ENCODE data around the gene GALNT2.

The GALNT2 gene

DNA sequence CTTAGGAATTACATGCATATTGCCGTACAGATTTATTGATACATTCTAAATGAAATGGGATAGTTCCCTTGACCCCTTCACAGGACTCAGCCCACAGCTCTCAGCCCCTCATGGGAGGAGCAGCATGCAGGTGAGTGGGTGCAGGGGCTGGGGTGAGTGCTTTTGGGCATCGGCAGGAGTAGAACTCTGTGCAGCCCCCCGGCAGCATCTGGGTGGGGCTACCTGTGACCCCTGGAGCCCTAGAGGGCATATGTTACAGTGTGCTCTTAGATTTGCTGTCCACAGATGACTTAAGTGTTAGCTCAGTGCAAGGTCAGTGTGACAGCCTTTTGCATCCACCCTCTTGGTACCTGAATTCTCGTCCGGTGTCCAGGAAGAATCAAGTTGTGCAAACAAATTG, 120.3 kb downstream of the GALNT2 start:
- no peak for DNase-seq (ENCODE audit: low read depth)

DNA sequence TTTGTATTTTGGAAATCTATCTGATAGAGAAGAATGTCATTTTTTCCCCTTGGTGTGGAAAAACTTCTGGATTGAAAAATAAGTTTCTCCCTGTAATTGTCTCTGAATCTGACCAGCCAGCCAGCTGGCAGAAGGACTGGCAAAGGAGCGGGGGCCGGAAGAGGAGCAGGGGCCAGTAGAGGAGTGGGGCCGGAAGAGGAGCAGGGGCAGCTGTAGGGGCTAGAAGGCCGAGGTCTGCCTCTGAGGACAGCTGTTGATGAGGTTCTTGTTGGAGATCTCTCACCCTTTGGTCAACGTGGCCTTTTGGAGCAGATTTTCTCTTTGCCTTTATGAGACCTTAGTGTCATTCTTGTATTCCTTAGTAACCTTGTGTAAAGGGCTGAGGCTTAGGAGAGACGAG, 121.8 kb downstream of the GALNT2 start:
- DNase-seq (ENCODE audit: low read depth): no peak

DNA sequence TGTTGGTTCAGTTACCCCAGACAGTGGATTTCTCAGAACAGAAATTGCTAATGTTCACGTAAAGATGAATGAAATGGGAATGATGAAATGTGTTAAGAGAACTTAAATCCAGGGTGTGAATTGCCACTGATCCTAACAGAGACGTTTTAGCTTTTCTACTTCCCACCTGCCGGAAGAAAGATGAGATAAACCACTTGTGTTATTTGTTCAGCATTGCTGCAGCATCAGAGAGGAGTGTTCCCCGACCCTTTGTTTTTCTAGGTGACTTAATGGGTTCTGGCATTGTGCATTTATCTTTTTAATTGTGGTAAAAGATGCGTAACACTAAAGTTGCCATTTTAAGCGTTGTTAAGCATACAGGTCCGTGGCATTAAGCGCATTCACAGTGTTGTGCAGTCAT, 122.3 kb downstream of the GALNT2 start:
- no peak for DNase-seq (ENCODE audit: low read depth)

DNA sequence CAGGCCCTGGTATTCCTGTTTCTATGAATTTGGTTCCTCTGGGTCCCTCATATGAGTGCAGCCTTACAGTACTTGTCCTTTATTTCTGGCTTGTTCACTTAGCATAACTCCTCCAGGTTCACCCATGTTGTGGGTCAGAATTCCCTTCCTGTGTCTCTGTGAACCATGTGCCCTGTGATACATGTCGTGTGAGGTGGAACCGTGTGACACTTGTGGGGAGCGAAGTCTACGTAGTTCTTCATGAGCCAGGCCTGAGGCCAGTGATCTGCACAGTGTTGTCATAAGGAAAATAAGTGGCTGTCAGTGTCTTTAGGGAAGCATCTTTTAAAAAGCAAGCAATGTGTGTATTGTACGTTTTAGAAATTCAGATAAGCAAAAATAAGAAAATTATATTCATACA, 122.8 kb downstream of the GALNT2 start:
- no peak for DNase-seq (ENCODE audit: low read depth)

DNA sequence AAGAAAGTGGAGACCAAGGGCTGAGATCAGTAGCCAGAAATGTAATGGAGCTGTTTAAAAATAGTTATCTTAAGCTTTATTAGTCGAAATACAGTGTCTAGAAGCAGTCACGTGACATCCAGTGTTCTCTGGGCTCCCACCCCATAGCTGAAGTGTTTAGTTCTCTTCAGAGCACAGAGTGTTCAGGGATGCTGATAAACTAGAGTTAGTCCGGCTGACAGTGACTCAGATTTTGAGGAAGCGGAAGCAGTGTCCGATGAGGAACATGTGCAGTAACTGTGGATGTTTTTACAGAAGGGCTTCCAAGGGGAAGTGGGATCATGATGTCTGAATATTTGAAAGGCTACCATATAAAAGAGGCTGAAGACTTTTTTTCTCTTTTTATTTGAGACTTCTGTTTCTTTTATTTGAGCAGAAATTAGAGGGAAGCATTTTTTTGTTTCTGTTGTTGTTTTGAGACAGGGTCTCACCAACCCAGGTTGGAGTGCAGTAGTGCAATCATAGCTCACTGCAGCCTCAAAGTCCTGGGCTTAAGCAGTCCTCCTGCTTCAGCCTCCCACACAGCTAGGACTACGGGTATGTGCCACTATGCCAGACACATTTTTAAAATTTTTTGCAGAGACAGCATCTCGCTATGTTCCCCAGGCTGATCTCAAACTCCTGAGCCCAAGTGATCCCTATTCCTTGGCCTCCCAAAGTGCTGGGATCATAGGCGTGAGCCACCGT, 124.2 kb downstream of the GALNT2 start:
- no peak for DNase-seq (ENCODE audit: low read depth)

DNA sequence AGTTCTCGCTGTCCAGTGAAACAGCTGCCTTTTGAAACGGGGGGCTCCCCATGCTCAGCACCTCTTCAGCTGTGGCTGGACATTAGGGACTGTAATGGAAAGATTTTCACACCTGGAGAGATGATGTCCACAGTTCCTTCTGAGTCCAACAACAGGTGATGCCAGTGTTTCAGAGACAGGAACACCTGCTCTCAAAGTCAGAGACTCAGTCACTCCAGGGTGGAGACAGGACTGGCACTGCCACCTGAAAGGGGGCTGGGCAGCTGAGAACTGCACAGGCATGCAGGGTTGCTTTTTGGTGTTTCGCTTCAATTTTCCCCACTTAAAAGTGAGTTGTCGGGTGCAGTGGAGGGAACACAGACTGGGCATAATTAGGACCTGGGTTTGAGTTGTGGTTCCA, 124.8 kb downstream of the GALNT2 start:
- DNase-seq (ENCODE audit: low read depth): no peak

DNA sequence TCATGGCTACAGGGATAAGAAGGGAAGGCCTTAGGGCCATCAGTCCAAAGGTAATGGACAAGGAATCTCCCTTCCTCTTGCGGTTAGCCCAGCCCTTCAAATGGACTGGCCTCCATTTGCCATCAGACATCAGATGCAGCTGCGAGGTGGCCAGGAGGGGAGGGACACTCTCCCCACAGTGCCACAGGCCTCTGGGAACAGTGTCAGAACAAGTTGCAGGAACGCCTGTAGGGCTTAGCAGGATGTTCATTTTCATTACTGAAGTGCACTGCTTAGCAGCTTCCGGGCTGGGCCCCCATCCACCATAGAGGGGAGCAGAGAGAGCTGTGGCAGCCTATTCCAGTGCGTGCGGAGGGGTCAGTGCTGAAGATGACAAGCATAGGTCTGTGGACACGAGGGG, 127.5 kb downstream of the GALNT2 start:
- DNase-seq (ENCODE audit: low read depth): no peak

DNA sequence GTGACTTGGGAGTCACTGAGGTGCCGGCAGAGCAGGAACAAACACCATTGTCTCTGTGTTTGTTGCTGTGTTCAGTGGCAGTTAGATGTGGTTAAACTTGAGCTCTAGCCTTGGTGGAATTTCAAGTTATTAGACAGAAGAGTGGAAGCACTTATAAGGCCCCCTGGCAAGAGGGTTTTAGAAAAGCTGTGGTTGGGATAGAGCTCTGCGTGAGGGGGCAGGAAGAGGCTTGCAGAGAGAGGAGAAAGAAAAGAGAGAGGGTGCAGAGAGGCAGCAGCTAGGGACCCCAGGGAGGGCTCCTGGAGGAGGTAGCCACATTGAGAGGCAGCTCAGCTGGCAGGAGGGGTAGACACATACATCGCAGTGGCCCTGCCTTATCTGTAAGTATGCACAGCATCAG, 128.2 kb downstream of the GALNT2 start:
- DNase-seq (ENCODE audit: low read depth): no peak

DNA sequence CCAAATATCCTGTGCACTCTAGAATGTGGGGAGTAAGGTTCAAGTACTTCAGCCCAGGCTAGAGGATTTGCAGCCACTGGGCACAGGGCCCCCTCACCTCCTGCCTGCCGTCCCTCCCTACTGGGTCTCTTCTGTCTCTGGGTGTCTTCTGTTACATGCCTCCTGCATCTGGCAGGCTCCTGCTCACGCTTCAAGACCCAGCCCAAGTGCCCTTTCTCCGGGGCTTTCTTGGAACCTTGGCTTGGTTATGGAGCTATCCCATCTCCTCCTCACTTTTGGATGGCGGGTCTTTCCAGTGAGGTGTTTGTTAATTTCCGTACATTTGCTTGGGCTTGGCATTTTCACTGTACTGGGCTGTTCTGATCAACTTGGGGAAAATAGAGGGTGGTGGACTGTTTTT, 129.0 kb downstream of the GALNT2 start:
- no peak for DNase-seq (ENCODE audit: low read depth)

DNA sequence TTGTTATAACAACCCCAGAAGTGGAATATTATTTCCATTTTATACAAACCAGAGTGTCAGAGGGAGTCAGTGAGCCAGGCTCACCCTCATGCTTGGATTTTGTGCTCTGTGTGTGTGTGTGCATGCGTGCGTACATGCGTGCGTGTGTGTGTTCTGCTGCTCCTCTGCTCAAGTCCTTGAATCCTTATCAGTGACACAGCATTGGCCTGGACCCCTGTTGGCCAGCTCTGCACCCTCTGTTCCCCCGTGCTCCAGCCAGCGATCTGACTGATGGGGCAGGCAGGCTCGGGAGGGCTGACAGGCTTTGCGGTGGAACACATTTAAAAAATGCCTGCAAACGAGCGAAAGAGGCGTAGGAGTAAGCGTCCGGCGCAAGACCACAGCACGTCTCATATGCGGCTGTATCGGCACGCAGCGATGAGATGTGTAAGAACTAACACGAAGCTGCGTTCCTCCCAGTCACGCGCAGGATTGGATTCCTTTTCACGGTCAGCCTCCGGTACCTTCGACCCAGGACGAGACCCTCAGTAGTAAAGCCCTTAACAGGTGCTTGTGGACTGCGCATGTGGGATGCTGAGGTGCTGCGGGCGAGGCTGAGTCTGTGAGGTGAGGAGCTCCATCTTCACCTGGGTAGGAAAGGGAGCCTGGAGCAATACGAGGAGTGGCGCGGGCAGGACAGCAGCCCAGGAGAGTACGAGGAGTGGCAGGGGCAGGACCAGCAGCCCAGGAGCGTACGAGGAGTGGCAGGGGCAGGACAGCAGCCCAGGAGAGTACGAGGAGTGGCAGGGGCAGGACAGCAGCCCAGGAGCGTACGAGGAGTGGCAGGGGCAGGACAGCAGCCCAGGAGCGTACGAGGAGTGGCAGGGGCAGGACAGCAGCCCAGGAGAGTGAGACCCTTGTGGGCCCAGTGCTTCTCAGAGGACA, 130.9 kb downstream of the GALNT2 start:
- no peak for DNase-seq (ENCODE audit: low read depth)

DNA sequence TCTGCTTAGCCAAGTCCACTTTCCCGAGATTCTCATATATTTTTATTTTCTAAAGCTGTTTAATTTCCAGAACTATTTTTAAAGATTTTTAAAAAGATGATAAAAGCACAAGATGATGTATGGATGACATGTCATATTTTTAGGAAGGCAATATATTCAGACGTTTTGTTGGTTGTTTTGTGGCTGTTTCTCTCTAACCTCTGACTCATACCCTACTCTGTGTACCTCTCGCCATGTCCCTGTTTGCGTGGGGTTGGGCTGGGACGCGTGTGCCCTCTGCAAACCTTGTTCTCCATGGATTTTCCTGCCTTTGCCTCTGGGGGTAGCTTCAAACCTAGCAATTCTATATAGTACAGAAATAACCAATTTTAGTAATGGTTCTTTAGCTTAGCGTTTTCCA, 132.0 kb downstream of the GALNT2 start:
- DNase-seq (ENCODE audit: low read depth): no peak

DNA sequence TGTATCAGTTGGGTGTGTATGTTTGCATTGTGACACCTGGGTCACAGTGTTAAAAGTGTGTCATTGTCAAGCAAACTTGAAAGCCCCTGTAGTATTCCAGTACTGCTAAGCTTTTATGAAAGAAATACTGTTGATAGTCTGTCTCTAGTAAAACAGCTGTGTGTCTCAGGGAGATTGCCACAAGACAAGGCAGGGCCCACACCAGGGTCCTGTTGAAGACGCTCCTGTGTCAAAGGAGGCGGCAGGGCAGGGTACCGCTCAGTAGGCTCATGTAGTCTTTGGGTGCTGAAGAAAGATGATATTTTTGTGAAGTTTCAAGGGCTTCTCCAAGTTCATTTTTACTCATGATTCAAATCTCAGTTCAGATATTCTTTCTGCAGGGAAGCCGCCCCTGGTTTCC, 132.5 kb downstream of the GALNT2 start:
- no peak for DNase-seq (ENCODE audit: low read depth)

DNA sequence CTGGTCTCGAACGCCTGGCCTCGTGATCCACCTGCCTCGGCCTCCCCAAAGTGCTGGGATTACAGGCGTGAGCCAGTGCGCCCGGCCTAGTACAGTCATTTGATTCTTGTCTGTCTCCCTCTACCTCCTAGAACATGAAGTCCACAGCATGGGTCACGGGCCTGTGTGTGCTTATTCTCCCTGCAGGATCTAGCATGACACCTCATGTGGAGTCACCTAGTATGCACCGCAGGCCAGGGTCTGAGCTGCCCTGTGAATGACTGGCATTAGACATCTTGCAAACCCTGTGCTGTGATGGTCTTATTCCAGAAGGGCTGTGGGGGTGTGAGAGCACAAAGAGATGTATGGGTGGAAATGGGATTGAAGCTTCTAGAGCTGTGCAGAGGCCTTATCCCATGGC, 133.2 kb downstream of the GALNT2 start:
- DNase-seq (ENCODE audit: low read depth): no peak

DNA sequence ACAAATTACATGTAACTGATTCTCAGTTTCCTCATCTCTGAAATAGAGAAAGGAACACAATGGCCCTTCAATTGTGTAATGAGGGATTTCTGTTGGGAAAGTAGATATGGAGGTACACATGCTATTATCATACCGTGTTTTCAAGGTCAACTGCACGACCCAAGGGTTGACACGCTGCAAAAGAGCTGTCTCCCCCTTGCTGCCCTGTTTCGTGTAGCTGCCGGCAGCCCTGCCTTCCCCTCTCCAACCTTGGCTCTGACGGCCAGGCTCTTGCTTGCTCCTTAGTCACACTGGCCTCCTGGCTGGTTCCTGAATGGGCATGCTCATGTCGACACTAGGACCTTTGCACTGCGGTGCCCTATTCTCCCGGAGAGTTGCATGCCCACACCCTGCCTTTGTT, 134.4 kb downstream of the GALNT2 start:
- DNase-seq (ENCODE audit: low read depth): no peak

DNA sequence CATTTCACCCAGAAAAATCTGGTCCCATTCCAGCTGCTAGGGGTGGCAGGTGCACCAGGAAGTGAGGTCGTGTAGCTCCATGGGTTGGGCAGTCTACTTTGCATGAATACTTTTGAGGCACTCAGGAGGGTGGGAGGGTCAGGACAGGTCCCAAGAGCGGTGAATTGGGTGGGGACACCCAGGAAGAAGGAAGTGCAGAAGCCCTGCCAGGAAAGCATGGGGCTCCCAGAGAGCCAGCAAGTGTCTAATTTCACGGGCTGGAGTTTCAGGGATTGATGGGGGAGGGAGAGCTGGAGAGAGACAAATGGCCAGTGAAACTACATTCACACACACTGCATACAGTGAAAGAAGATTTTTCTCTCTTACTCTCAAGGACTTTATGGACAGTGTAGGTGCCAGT, 137.8 kb downstream of the GALNT2 start:
- no peak for DNase-seq (ENCODE audit: low read depth)

DNA sequence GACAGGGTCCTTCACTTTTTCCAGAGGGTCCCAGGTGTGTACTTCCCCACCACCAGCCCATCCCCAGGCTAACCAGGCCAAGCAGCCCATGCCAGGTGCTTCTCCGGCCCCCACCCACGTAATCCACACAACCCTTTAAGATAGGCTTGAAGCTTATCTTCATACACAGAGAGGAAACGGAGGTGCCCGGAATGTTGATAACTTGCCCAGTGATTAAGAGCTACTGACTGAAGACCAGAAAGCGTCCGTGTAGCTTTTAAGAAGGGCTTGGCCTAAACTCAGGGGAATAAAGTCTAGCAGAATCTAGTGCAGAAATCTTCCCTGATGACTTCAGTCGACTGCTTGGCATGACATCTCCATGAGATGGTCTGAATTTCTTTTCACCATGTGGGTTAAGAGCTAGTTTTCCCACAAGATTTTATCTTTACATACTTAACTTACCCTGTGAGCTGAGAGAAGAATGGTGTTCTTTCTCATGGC, 138.7 kb downstream of the GALNT2 start:
- DNase-seq (ENCODE audit: low read depth): no peak

DNA sequence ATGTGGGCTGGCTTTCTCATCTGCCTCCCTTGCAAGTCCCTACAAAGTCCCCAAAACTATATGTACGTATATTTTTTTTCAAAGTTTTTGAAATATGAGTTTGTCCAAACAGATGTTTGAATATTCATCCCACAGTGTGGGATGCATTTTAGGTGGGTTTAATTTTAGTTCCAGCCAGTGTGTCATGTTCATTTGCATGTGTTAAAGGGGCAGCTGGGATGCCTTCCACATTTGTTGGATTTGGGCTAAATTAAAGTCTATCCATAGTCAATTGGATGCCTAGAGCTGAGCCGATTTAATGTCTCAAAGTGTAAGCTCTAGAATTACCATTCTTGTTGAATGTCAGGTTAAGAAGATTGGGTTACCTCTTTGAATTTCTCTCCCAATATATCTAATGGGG, 139.2 kb downstream of the GALNT2 start:
- DNase-seq (ENCODE audit: low read depth): no peak

DNA sequence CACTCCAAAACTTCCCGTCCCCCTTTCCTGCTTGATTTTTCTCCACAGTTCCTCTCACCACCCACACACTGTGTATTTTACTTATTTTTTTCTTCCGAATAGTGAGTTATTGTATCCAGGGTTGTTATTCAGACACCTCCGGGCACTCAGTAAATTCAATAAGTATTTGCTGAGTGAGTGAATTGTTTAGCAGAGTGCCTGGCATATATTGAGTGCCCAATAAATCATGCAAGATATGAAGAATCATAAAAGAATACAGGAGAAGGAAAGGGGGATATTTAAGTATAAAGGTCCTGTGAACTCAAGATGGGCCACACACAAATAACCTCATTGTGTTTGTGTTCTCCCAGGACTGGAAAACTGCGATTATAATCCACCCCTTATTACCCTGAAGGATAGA, 139.9 kb downstream of the GALNT2 start:
- no peak for DNase-seq (ENCODE audit: low read depth)

DNA sequence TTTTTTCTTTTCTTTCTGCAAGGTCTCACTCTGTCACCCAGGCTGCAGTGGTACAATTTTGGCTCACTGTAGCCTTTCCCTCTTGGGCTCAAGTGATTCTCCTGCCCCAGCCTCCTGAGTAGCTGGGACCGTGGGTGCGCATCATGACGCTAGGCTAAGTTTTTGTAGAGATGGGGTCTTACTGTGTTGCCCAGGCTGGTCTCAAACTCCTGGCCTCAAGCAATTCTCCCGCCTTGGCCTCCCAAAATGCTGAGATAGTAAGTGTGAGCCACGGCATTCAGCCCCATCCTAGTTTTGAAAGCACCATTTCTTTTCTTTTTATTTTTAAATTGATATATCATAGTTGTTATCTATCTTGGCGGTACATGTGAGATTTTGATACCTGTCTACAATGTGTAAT, 140.6 kb downstream of the GALNT2 start:
- no peak for DNase-seq (ENCODE audit: low read depth)

DNA sequence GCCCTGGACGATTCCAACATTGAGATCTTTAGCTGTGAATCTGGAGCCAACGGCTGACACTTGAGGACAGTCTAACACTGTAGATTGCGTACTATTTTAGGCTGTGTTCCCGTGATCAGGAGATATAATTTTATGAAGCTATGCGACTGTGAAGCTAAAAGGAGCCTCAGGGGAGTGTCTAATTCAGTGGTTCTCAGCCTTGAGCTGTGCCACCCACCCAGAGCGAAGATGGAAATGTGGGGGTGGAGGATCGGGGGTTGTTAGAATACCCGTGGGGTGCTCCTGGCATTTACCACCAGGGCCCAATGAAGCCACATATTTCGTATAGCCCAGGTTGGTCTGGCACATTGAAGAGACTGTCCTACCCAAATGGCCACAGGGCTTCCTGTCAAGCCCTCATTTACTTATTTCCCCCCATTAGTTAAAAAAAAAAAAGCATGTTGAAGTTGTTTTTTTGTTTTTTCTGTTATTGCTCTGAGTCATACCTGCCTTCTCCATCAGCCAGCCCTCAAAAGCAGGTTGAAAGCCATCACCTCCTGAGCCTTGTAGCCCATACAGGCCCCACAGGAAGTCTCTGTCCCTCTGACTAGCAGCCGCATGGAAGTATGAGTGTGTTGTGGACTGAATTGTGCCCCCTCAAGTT, 141.7 kb downstream of the GALNT2 start:
- DNase-seq (ENCODE audit: low read depth): no peak

DNA sequence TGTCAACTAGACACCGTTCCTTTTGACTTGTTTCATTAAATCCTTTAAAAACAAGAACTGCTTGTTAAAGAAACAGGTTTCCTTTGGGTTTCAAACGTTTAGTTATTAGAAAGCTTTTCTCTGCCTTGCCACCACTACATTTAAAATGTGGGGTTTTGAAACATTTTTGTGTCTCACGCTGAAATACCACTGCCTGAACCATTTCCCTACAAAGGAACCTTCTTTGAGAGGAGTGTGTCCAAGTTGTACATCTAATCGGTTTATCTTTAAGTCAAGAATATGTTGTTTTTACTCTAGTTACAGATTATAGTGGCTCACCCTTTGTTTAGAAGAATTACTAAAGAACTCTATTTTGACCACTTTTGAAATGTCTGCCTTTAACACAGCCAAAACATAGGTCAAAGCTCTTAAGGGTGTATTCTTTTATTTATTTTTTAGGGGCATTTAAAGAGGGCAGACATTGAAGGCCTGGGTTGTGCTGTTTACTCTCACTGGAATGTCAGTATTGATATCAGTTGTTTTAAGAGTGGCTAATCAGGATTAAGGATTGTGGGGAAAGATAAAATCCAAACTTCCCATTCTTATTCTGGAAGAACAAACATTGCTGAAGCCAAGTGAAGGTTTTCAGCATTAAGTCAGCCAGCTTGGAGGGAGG, 143.4 kb downstream of the GALNT2 start:
- no peak for DNase-seq (ENCODE audit: low read depth)

DNA sequence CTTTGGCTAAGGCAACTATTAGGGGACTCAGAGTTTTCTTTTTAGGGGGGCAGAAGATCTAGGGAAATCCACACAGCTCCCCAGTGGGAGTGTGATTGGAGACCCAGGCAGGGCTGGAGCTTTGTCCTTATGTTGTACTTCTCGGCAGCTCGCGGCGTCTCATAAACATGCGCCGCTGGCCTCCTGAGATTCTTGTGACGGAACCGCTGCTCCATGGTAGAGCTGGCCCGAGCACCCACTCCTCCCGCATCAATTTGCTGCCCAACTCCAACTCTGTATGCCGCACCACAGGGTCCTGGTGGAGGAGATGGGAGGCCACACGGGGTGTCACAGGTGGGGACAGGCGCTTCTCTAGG, 143.9 kb downstream of the GALNT2 start:
- DNase-seq (ENCODE audit: low read depth): no peak

All from activated T-helper 9 cell treated with anti-CD3 and anti-CD28 coated beads, Interleukin-2, amount 50 U/mL, for 16 hours (primary cell).